Activated CD4-positive, alpha-beta memory T cell treated with anti-CD3 and anti-CD28 coated beads for 36 hours (primary cell): ENCODE data around the gene RBM8A. TPM values are rescaled to one million over a fixed set of nuclear protein-coding genes. Genes with fewer than 3 reads are reported as not detected.

ENCODE experiments used
- CTCF ChIA-PET: fragments of 350-600 bp; sonication (Branson Sonifier 250); formaldehyde crosslinking; loops from one replicate; lab custom pipeline; 2021; ENCODE audit warnings: antibody characterized with exemption, inconsistent platforms; lab: Charles Lee
- POLR2A ChIA-PET: fragments of 350-600 bp; sonication (Branson Sonifier 250); formaldehyde crosslinking; loops from one replicate; lab custom pipeline; 2021; ENCODE audit warnings: antibody characterized with exemption; lab: Charles Lee
- DNase-seq: peaks from one replicate; pipeline ENCODE4 v3.0.0-alpha.2; 2020
- H3K27ac Mint-ChIP-seq: one replicate; pipeline ENCODE4 v1.8.0; 2021; ENCODE audit warnings: mixed read lengths
- H3K27me3 Mint-ChIP-seq: one replicate; pipeline ENCODE4 v1.8.0; 2021; ENCODE audit warnings: mixed read lengths
- H3K36me3 Mint-ChIP-seq: one replicate; pipeline ENCODE4 v1.8.0; 2021; ENCODE audit warnings: mixed read lengths
- H3K4me1 Mint-ChIP-seq: one replicate; pipeline ENCODE4 v1.8.0; 2021; ENCODE audit warnings: low read depth, mixed read lengths
- H3K4me3 Mint-ChIP-seq: one replicate; pipeline ENCODE4 v1.8.0; 2021; ENCODE audit warnings: mild to moderate bottlenecking, mixed read lengths
- H3K9me3 Mint-ChIP-seq: one replicate; pipeline ENCODE4 v1.8.0; 2021; ENCODE audit warnings: mixed read lengths
- intact Hi-C: fragments of 100-400 bp; cut with micrococcal nuclease; formaldehyde crosslinking; loops from one replicate; pipeline ENCODE4 v1.15.1; 2023
- total RNA-seq, 2 experiments: library from RNA; stranded (reverse); gene quantifications; one replicate each; pipeline ENCODE4 v1.2.3, GENCODE V29; 2021

The RBM8A gene
- total RNA-seq, 2 experiments from 2014 or later: 275 to 277 TPM

- POLR2A ChIA-PET: interaction anchor here (1.2 to 3.6 kb wide), 2 partner anchors 8 to 29 kb away, joined by 3 to 46 read pairs; partner anchors contain the start of genes ANKRD34A, POLR3GL and RBM8A
- Mint-ChIP-seq H3K27ac (peak overlapping the region; percentile 79), H3K27me3 (no peaks in the 10 kb centered on the region), H3K4me3 (peak overlapping the region; percentile 87), H3K36me3 (peaks cover 14% of the 10 kb centered on the region), H3K9me3 (no peaks in the 10 kb centered on the region), H3K4me1 (peaks cover 60% of the 10 kb centered on the region)
- CTCF ChIA-PET: interaction anchor here (1.1 to 3.1 kb wide), 2 partner anchors 25 to 111 kb away, joined by 3 to 29 read pairs; partner anchors contain the start of gene NUDT17
- no peak for DNase-seq
- intact Hi-C loops: loop anchor here (2.0 to 5.0 kb wide), 2 partner anchors 30 to 129 kb away; partner anchors contain the start of gene RBM8A
Observed at GRCh38 chr1:145956361-145956760, 29.1 kb upstream of the RBM8A start.

DNA sequence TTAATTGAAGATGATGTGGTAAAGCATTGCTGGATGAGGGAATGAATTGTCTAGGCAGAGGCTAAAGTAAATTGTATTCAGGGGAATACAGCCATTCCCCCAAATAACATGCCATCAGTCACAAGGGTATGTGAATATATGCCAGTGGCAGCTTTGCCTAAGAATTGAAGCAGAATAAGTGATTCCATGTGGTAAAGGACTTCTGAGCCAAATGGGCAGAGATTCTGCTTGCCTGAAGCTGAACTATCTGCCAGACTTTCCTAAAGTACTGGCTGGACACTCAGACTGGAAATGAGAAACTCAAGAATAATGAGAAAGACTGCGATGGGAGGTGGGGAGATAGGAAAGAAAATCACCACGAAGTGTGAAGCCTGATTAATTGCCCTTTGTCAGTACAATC, 28.2 kb upstream of the RBM8A start:
- Mint-ChIP-seq H3K27ac (no peak overlapping the region), H3K9me3 (no peaks in the 10 kb centered on the region), H3K27me3 (no peaks in the 10 kb centered on the region), H3K4me1 (peaks cover 62% of the 10 kb centered on the region), H3K36me3 (peaks cover 14% of the 10 kb centered on the region), H3K4me3 (no peak overlapping the region)
- POLR2A ChIA-PET: interaction anchor here (1.2 kb wide), 1 partner anchor 9 kb away, joined by 3 read pairs; the partner anchor contains the start of genes ANKRD34A and POLR3GL
- CTCF ChIA-PET: interaction anchor here (1.2 to 1.8 kb wide), 3 partner anchors 46 to 110 kb away, joined by 3 to 7 read pairs (median 3); partner anchors contain the start of genes ITGA10 and NUDT17
- no peak for DNase-seq
- intact Hi-C loops: loop anchor here (5.0 kb wide), 1 partner anchor 128 kb away; no protein-coding TSS in a partner anchor

GRCh38 chr1:145953861-145954260, 26.6 kb upstream of the RBM8A start:
- no peak for DNase-seq
- Mint-ChIP-seq H3K9me3 (no peaks in the 10 kb centered on the region), H3K27ac (no peak overlapping the region), H3K27me3 (no peaks in the 10 kb centered on the region), H3K4me1 (peaks cover 61% of the 10 kb centered on the region), H3K36me3 (peaks cover 14% of the 10 kb centered on the region), H3K4me3 (no peak overlapping the region)
- ChIA-PET CTCF (interaction anchor here (1.4 to 1.8 kb wide), 2 partner anchors 44 to 109 kb away, joined by 3 to 7 read pairs; partner anchors contain the start of genes ITGA10 and NUDT17), POLR2A (interaction anchor here (0.6 to 0.9 kb wide), 2 partner anchors 15 to 67 kb away, joined by 3 to 7 read pairs; no protein-coding TSS in a partner anchor)
- intact Hi-C loops: no loop called here

- Mint-ChIP-seq H3K36me3 (peaks cover 14% of the 10 kb centered on the region), H3K9me3 (no peaks in the 10 kb centered on the region), H3K4me3 (no peak overlapping the region), H3K4me1 (peaks cover 54% of the 10 kb centered on the region), H3K27ac (no peak overlapping the region), H3K27me3 (no peaks in the 10 kb centered on the region)
- ChIA-PET POLR2A (no interaction called here), CTCF (no interaction called here)
- intact Hi-C loops: no loop called here
- no peak for DNase-seq
Observed at GRCh38 chr1:145952903-145953302, 25.6 kb upstream of the RBM8A start.

DNA sequence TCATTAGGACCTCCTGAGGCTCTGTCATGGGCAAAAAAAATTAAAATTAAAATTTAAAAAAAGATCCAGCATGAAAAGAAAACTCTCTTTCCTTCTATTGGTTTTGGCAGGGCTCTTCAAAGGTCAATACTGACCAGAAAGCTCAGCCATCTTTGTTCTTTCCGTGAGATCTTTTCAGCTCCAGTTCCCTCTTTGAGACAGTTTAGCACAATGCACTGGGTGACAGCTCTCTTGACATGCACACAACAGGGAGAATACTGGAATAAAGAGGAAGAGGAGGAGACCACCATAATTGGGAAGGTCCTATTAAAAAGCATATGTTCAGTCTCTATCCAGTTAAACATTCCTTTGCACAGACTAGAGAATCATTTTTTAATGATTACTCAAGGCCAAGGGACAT, 24.2 kb upstream of the RBM8A start:
- POLR2A ChIA-PET: no interaction called here
- H3K36me3 Mint-ChIP-seq: peaks cover 13% of the 10 kb centered on the region
- CTCF ChIA-PET: no interaction called here
- intact Hi-C loops: no loop called here
- no peak for DNase-seq
- no peak overlapping the region for H3K27ac Mint-ChIP-seq
- H3K9me3 Mint-ChIP-seq: no peaks in the 10 kb centered on the region
- H3K27me3 Mint-ChIP-seq: no peaks in the 10 kb centered on the region
- H3K4me3 Mint-ChIP-seq: no peak overlapping the region
- H3K4me1 Mint-ChIP-seq: peaks cover 52% of the 10 kb centered on the region

DNA sequence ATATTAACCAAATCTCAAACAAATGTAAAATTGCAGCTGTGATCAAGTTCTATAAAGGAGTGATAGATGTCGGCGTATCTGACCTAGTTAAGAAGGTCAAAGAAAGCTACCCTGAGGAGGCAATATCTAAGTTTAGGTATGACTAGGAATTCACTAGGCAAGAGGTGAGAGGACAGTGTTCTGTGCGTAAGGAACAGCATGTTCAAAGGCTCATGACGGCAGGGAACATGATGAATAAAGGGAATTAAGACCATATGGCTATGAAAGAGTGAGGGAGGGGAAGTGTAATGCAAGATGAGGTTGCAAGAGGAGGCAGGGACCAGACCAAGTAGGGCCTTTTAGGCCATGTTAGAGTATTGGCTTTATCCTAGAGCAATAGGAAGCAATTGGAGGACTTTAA, 21.9 kb upstream of the RBM8A start:
- ChIA-PET CTCF (interaction anchor here (0.8 to 1.3 kb wide), 2 partner anchors 15 to 104 kb away, joined by 4 read pairs; partner anchors contain the start of genes ANKRD34A, NUDT17 and POLR3GL), POLR2A (interaction anchor here (0.7 kb wide), 1 partner anchor 76 kb away, joined by 3 read pairs; no protein-coding TSS in a partner anchor)
- Mint-ChIP-seq H3K36me3 (peaks cover 18% of the 10 kb centered on the region), H3K4me1 (peaks cover 36% of the 10 kb centered on the region), H3K27me3 (no peaks in the 10 kb centered on the region), H3K27ac (peak overlapping the region; percentile 5), H3K4me3 (no peak overlapping the region), H3K9me3 (no peaks in the 10 kb centered on the region)
- DNase-seq: no peak
- intact Hi-C loops: no loop called here

GRCh38 chr1:145947551-145947950, 20.3 kb upstream of the RBM8A start:
- POLR2A ChIA-PET: no interaction called here
- Mint-ChIP-seq H3K4me3 (no peak overlapping the region), H3K27me3 (no peaks in the 10 kb centered on the region), H3K36me3 (peaks cover 18% of the 10 kb centered on the region), H3K27ac (no peak overlapping the region), H3K4me1 (peaks cover 26% of the 10 kb centered on the region), H3K9me3 (no peaks in the 10 kb centered on the region)
- intact Hi-C loops: no loop called here
- no peak for DNase-seq
- CTCF ChIA-PET: no interaction called here

DNA sequence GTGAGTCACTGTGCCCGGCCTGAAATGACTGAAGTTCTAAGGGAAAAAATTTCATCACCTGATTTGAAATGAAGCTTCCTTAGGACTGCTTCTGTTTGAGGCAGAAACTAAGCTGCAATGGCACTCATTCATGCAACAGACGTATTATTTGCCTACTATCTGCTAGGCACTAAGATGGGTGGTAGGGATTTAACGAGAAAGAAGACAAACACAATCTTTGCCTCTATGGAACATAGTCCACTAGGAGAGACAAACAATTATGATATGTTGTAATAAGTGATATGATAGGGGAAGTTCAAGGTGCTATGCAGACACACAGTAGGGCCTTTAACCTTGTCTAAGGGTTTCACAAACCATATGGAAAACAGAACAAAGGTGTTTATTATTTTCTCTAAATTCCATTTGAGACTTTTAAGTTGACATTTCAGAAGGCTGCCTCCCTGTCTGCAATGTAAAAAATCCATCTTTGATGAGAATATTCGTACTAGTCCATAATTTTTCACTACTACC, 19.2 kb upstream of the RBM8A start:
- Mint-ChIP-seq H3K27me3 (no peaks in the 10 kb centered on the region), H3K27ac (no peak overlapping the region), H3K9me3 (no peaks in the 10 kb centered on the region), H3K4me1 (peaks cover 23% of the 10 kb centered on the region), H3K4me3 (no peak overlapping the region), H3K36me3 (peaks cover 16% of the 10 kb centered on the region)
- no peak for DNase-seq
- ChIA-PET POLR2A (no interaction called here), CTCF (interaction anchor here (1.0 kb wide), 1 partner anchor 101 kb away, joined by 4 read pairs; the partner anchor contains the start of gene NUDT17)
- intact Hi-C loops: no loop called here

DNA sequence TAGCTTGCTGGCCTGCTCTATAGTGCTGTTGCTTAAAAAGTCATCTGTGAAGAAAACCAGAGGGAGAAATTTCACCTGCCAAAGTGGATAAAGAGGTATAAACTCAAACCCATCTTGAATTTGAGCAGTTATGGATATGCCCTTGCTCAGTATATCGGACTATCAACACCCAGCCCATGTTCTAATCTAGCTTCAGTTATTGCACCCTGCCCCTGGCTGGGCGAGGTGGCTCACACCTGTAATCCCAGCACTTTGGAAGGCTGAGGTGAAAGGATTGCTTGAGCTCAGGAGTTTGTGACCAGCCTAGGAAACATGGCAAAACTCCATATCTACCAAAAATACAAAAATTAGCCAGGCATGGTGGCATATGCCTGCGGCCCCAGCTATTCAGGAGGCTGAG, 17.2 kb upstream of the RBM8A start:
- ChIA-PET CTCF (interaction anchor here (0.8 to 1.4 kb wide), 3 partner anchors 20 to 59 kb away, joined by 3 read pairs; partner anchors contain the start of genes ANKRD34A, ITGA10 and POLR3GL), POLR2A (no interaction called here)
- DNase-seq: no peak
- Mint-ChIP-seq H3K36me3 (peaks cover 15% of the 10 kb centered on the region), H3K9me3 (no peaks in the 10 kb centered on the region), H3K4me3 (no peak overlapping the region), H3K27ac (no peak overlapping the region), H3K27me3 (no peaks in the 10 kb centered on the region), H3K4me1 (peaks cover 10% of the 10 kb centered on the region)
- intact Hi-C loops: no loop called here

GRCh38 chr1:145942871-145943270, 15.6 kb upstream of the RBM8A start:
- Mint-ChIP-seq H3K9me3 (no peaks in the 10 kb centered on the region), H3K27ac (no peak overlapping the region), H3K4me1 (peaks cover 3% of the 10 kb centered on the region), H3K27me3 (no peaks in the 10 kb centered on the region), H3K36me3 (peaks cover 15% of the 10 kb centered on the region), H3K4me3 (no peak overlapping the region)
- ChIA-PET CTCF (interaction anchor here (0.8 to 2.1 kb wide), 2 partner anchors 71 to 98 kb away, joined by 3 to 9 read pairs; partner anchors contain the start of gene NUDT17), POLR2A (no interaction called here)
- intact Hi-C loops: no loop called here
- no peak for DNase-seq

- Mint-ChIP-seq H3K27me3 (no peaks in the 10 kb centered on the region), H3K9me3 (no peaks in the 10 kb centered on the region), H3K27ac (no peak overlapping the region), H3K4me1 (peaks cover 3% of the 10 kb centered on the region), H3K4me3 (no peak overlapping the region), H3K36me3 (peaks cover 15% of the 10 kb centered on the region)
- POLR2A ChIA-PET: no interaction called here
- no peak for DNase-seq
- intact Hi-C loops: no loop called here
- CTCF ChIA-PET: interaction anchor here (0.8 to 2.1 kb wide), 2 partner anchors 71 to 97 kb away, joined by 3 to 9 read pairs; partner anchors contain the start of gene NUDT17
Observed at GRCh38 chr1:145942405-145942804, 15.1 kb upstream of the RBM8A start.

DNA sequence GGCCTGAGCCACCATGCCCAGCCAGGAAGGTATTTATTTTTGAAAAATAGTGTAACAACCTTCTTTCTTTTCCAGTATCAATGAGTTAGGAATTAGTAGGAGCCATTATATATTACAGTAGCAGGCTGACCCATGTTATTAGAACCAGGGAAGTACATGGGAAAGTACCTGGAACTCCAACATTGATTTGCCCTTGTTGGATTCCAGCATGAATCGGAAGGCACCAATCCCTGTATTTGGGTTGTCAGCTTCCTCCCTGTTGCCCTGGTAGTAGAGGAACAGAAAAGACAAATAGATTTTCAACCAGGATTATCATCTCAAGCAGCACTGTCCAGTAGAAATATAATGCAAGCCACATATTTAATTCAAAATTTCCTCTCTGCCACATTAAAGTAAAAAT, 10.2 kb upstream of the RBM8A start:
- DNase-seq: no peak
- peaks cover 13% of the 10 kb centered on the region for H3K4me1 Mint-ChIP-seq
- no peak overlapping the region for H3K27ac Mint-ChIP-seq
- POLR2A ChIA-PET: no interaction called here
- H3K27me3 Mint-ChIP-seq: no peaks in the 10 kb centered on the region
- no peaks in the 10 kb centered on the region for H3K9me3 Mint-ChIP-seq
- intact Hi-C loops: no loop called here
- CTCF ChIA-PET: interaction anchor here (1.1 kb wide), 1 partner anchor 10 kb away, joined by 3 read pairs; the partner anchor contains the start of gene RBM8A
- peaks cover 24% of the 10 kb centered on the region for H3K36me3 Mint-ChIP-seq
- H3K4me3 Mint-ChIP-seq: no peak overlapping the region
